Mesenchymal stem cell (in vitro differentiated cells and primary cell): Measurements from ENCODE around the gene RAD51B.
A peak's percentile ranks its signal among the peaks of the same experiment; 100 is the strongest.

Source experiments
- DNase-seq: peaks from one replicate; pipeline ENCODE4 v3.0.0-alpha.2; 2013
- H2AFZ ChIP-seq: one replicate; pipeline ENCODE4 v1.6.1; 2013; ENCODE audit warnings: low read depth, mild to moderate bottlenecking, control low read depth, inconsistent platforms, low read length, moderate library complexity
- H2AK5ac ChIP-seq: 2 replicates; pipeline ENCODE4 v1.6.1; 2013; ENCODE audit warnings: low read length, moderate library complexity, mild to moderate bottlenecking, inconsistent platforms; ENCODE audit not compliant: severe bottlenecking
- H2BK120ac ChIP-seq: one replicate; pipeline ENCODE4 v1.6.1; 2013; ENCODE audit warnings: low read depth, mild to moderate bottlenecking, inconsistent platforms, low read length, moderate library complexity
- H2BK12ac ChIP-seq, 2 experiments: one replicate each; pipeline ENCODE4 v1.6.1; 2013; ENCODE audit warnings: inconsistent platforms in 2 of 2, low read length in 2 of 2, mild to moderate bottlenecking in 2 of 2, moderate library complexity in 2 of 2, control low read depth in 1 of 2
- H2BK15ac ChIP-seq: one replicate; pipeline ENCODE4 v1.6.1; 2013; ENCODE audit warnings: mild to moderate bottlenecking, low read depth, inconsistent platforms; ENCODE audit not compliant: poor library complexity, severe bottlenecking
- H2BK5ac ChIP-seq: 2 replicates; pipeline ENCODE4 v1.6.1; 2013; ENCODE audit warnings: low read depth, mild to moderate bottlenecking, low read length, control low read depth, inconsistent platforms; ENCODE audit not compliant: poor library complexity, severe bottlenecking
- H3K14ac ChIP-seq, 2 experiments: one replicate each; pipeline ENCODE4 v1.6.1; 2013; ENCODE audit warnings: inconsistent platforms in 2 of 2, low read length in 2 of 2, control low read depth in 1 of 2, mild to moderate bottlenecking in 1 of 2, moderate library complexity in 1 of 2
- H3K18ac ChIP-seq, 2 experiments: one replicate each; pipeline ENCODE4 v1.6.1; 2013; ENCODE audit warnings: inconsistent platforms in 2 of 2, low read length in 2 of 2, control low read depth in 1 of 2, low read depth in 1 of 2, mild to moderate bottlenecking in 1 of 2
- H3K23ac ChIP-seq, 2 experiments: one replicate each; pipeline ENCODE4 v1.6.1; 2013; ENCODE audit warnings: inconsistent platforms in 2 of 2, low read length in 2 of 2, mild to moderate bottlenecking in 2 of 2, moderate library complexity in 2 of 2, control low read depth in 1 of 2
- H3K27ac ChIP-seq: 2 replicates; pipeline ENCODE4 v1.5.1; 2013; ENCODE audit warnings: mild to moderate bottlenecking, moderate library complexity, low read length, control low read depth, inconsistent platforms; ENCODE audit not compliant: poor library complexity, severe bottlenecking
- H3K27me3 ChIP-seq, 2 experiments: 2 replicates each; pipeline versions ENCODE4 v1.6.1 to v1.7.0; 2013; ENCODE audit warnings: low read length in 2 of 2, mild to moderate bottlenecking in 2 of 2, moderate library complexity in 2 of 2, control low read depth in 1 of 2, inconsistent platforms in 1 of 2; ENCODE audit not compliant: control insufficient read depth in 1 of 2, insufficient read depth in 1 of 2
- H3K36me3 ChIP-seq, 2 experiments: 2 replicates each; pipeline versions ENCODE4 v1.6.1 to v1.7.0; 2013; ENCODE audit warnings: low read length in 2 of 2, control low read depth in 1 of 2, inconsistent platforms in 1 of 2, low read depth in 1 of 2, mild to moderate bottlenecking in 1 of 2; ENCODE audit not compliant: insufficient read depth in 2 of 2, control insufficient read depth in 1 of 2
- H3K4ac ChIP-seq, 2 experiments: one replicate each; pipeline ENCODE4 v1.6.1; 2013; ENCODE audit warnings: inconsistent platforms in 2 of 2, low read length in 2 of 2, mild to moderate bottlenecking in 2 of 2, moderate library complexity in 2 of 2, control low read depth in 1 of 2, low read depth in 1 of 2
- H3K4me1 ChIP-seq: 2 replicates; pipeline ENCODE4 v1.6.1; 2013; ENCODE audit warnings: low read depth, low read length, control low read depth; ENCODE audit not compliant: control insufficient read depth, insufficient read depth
- H3K4me2 ChIP-seq: 2 replicates; pipeline ENCODE4 v1.6.1; 2013; ENCODE audit warnings: low read length, mild to moderate bottlenecking, inconsistent platforms; ENCODE audit not compliant: poor library complexity, severe bottlenecking
- H3K4me3 ChIP-seq, 2 experiments: 2 replicates each; pipeline versions ENCODE4 v1.5.1 to v1.7.0; 2013; ENCODE audit warnings: low read length in 2 of 2, mild to moderate bottlenecking in 2 of 2, control low read depth in 1 of 2, low read depth in 1 of 2; ENCODE audit not compliant: insufficient read depth in 1 of 2
- H3K79me1 ChIP-seq: replicated peaks from 2 replicates; pipeline ENCODE4 v1.6.1; 2013; ENCODE audit warnings: mild to moderate bottlenecking, control low read depth, low read length, inconsistent platforms; ENCODE audit not compliant: poor library complexity, severe bottlenecking
- H3K9ac ChIP-seq: 2 replicates; pipeline ENCODE4 v1.7.0; 2013; ENCODE audit warnings: mild to moderate bottlenecking, low read length, moderate library complexity
- H3K9me3 ChIP-seq: 2 replicates; pipeline ENCODE4 v1.7.0; 2013; ENCODE audit warnings: mild to moderate bottlenecking, low read length; ENCODE audit not compliant: control insufficient read depth
- H4K8ac ChIP-seq: one replicate; pipeline ENCODE4 v1.6.1; 2013; ENCODE audit warnings: inconsistent platforms, mild to moderate bottlenecking, low read length, moderate library complexity
- H4K91ac ChIP-seq: one replicate; pipeline ENCODE4 v1.6.1; 2013; ENCODE audit warnings: mild to moderate bottlenecking, low read length, inconsistent platforms
- WGBS: methylation state at CpG from one replicate; pipeline ENCODE4 v1.1.7; 2013; ENCODE audit warnings: mixed read lengths; 5-methylcytosine and 5-hydroxymethylcytosine counted together

Gene RAD51B

DNA sequence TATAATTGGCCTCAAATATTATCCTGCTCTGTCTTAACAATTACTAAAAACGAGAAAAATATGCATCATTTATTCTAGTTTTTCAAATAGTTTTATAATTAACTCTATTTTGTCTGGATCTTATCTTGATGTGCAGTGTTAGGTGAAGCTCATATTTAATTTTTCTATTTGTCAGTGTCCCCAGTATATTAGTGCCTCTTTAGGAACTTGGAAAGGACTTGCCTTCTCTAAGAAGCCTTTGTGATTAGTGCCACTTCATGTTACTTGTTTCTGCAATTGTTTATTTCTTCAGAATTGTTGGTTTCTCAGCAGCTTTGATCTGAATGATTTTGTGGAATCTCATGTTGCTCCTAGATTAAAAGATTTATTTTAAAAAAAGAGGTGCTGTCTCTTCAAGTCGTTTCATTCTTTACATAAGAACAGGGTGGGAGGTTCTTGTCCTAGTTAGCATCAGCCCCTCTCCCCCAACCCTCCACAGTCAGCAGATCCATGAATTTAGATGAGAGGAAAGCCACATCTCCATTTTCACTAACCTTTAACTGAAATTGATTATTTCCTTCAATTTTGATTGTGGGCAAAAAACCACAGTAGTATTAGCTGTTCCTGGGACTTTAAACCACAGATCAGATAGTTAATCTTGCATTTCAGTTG is 434.4 kb downstream of the RAD51B start:
- no peak overlapping the region for H3K27ac ChIP-seq
- H4K91ac ChIP-seq, result peak overlapping the region; percentile 61
- no peaks in the 10 kb centered on the region for H3K9me3 ChIP-seq
- H3K23ac ChIP-seq, result no peak overlapping the region
- H3K36me3 ChIP-seq, result no peaks in the 10 kb centered on the region
- H2AK5ac ChIP-seq, result no peak overlapping the region
- H3K4me3 ChIP-seq, result no peak overlapping the region
- H2BK5ac ChIP-seq, result no peak overlapping the region
- no peak overlapping the region for H3K4me2 ChIP-seq
- DNase-seq, result no peak
- no peak overlapping the region for H2AFZ ChIP-seq
- H3K27me3 ChIP-seq, result no peaks in the 10 kb centered on the region
- H3K14ac ChIP-seq, result no peak overlapping the region
- H2BK120ac ChIP-seq, result peak overlapping the region; percentile 49
- H3K79me1 ChIP-seq, result peaks cover 5% of the 10 kb centered on the region
- peaks cover 3% of the 10 kb centered on the region for H3K4me1 ChIP-seq
- H3K4ac ChIP-seq, result no peak overlapping the region
- H3K18ac ChIP-seq, result peak overlapping the region in 1 of 2 experiments; percentile 70
- no peak overlapping the region for H4K8ac ChIP-seq
- H2BK12ac ChIP-seq, result peak overlapping the region in 1 of 2 experiments; percentile 54
- no CpG with 5 or more reads among the region's 2 CpGs for WGBS
- no peak overlapping the region for H3K9ac ChIP-seq
- no peak overlapping the region for H2BK15ac ChIP-seq

DNA sequence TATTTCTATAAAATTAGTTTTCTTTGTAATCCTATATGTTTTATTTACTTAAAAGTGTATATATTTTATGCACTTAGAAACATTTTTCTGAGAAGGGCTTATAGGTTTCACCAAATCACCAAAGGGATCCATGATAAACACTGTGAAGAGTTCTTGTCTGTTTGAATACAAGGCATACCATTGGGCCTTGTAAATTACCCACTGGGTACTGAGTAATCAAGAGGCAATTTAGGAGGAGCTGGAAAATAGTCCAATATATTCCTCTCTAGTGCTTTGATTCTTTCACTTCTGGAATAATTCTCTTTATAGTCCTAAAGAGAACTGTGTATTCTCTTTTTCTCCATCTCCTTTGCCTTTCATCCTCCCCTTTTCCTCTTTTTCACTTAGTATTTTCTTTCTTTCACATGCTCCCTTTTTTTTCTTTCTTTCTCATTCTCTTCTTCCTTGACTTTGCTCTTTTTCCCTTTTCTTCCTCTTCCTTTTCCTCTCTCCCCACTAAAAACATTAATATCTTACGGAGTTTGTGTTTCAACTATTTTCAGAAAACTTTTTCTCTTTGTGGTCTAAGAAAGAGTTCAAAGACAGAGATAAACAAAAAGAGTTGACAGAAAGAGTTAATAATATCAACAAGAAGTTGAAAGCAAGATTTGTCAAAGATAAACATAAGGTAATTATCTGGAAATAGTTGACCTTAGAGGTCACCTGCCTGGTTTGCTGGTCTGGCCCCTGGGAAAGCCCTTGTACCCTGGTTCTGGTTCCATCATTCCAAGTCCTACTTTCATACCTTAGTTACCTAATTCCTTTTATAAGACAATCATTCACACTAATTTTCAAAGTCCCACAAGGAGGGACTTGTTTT is 435.3 kb downstream of the RAD51B start:
- Histone ChIP-seq H3K4me2 (no peak overlapping the region), H2BK12ac (no peak overlapping the region), H4K8ac (no peak overlapping the region), H3K23ac (no peak overlapping the region), H3K9ac (peak overlapping the region; percentile 48), H3K79me1 (peaks cover 1% of the 10 kb centered on the region), H4K91ac (no peak overlapping the region), H3K4me3 (no peak overlapping the region), H3K36me3 (no peaks in the 10 kb centered on the region), H3K4ac (no peak overlapping the region), H2AK5ac (peak overlapping the region; percentile 90), H2BK120ac (no peak overlapping the region), H3K14ac (no peak overlapping the region), H3K4me1 (peaks cover 3% of the 10 kb centered on the region), H3K27me3 (no peaks in the 10 kb centered on the region), H3K9me3 (no peaks in the 10 kb centered on the region), H2BK15ac (peak overlapping the region; percentile 48), H2AFZ (no peak overlapping the region), H3K18ac (no peak overlapping the region), H2BK5ac (no peak overlapping the region), H3K27ac (no peak overlapping the region)
- DNase-seq, result no peak
- no CpG with 5 or more reads among the region's 1 CpG for WGBS

DNA sequence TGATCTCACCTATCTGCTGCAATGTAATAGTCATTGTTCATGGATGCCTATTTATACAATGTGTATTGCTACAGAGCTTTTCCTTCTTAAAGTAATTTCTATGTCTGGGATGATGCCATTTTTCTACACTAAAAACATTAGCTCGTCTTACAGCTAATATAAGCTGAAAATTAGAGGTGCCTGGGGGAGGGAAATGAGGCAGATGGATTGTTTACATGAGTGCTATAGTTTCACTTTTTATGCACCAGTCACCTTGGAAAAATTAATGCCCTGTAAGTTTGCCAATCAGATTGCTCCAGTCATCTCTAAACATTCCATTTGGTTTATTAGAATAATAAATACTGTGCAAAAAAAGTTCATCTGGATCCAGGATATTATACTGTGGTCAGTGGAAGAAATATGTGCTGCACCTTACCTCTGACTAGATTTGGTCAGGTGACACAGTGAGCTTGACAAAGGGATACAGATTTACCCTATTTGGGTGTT is 436.2 kb downstream of the RAD51B start:
- H2BK15ac ChIP-seq, result no peak overlapping the region
- no peak overlapping the region for H4K91ac ChIP-seq
- H3K4ac ChIP-seq, result no peak overlapping the region
- no CpG with 5 or more reads among the region's 1 CpG for WGBS
- no peak overlapping the region for H2BK12ac ChIP-seq
- no peak overlapping the region for H4K8ac ChIP-seq
- H3K23ac ChIP-seq, result no peak overlapping the region
- no peak overlapping the region for H3K9ac ChIP-seq
- no peaks in the 10 kb centered on the region for H3K9me3 ChIP-seq
- no peak overlapping the region for H2BK5ac ChIP-seq
- peaks cover under 1% of the 10 kb centered on the region for H3K4me1 ChIP-seq
- no peak overlapping the region for H3K4me3 ChIP-seq
- H3K36me3 ChIP-seq, result no peaks in the 10 kb centered on the region
- H3K27ac ChIP-seq, result no peak overlapping the region
- no peak overlapping the region for H2BK120ac ChIP-seq
- peak; percentile 21 for DNase-seq
- H2AFZ ChIP-seq, result no peak overlapping the region
- no peaks in the 10 kb centered on the region for H3K79me1 ChIP-seq
- H3K27me3 ChIP-seq, result no peaks in the 10 kb centered on the region
- H3K18ac ChIP-seq, result no peak overlapping the region
- no peak overlapping the region for H3K4me2 ChIP-seq
- no peak overlapping the region for H3K14ac ChIP-seq
- H2AK5ac ChIP-seq, result no peak overlapping the region

DNA sequence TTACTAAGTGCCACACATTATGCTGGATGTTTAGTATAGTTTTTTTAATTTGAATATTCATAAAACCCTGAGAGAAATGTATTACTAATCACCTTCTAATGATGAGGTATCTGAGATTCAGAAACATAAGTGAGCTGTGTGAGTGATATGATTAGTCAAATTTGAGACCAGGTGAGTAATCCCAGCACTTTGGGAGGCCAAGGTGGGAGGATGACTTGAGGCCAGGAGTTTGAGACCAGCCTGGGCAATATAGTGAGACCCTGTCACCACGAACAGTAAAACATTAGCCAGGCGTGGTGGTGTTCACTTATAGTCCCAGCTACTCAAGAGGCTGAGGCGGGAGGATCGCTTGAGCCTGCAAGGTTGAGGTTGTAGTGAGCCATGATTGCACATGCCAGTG is 438.4 kb downstream of the RAD51B start:
- Histone ChIP-seq H4K8ac (no peak overlapping the region), H3K9ac (no peak overlapping the region), H3K36me3 (no peaks in the 10 kb centered on the region), H3K27me3 (no peaks in the 10 kb centered on the region), H2AFZ (no peak overlapping the region), H3K9me3 (no peaks in the 10 kb centered on the region), H3K4me3 (no peak overlapping the region), H2AK5ac (no peak overlapping the region), H3K18ac (peak overlapping the region in 1 of 2 experiments; percentile 77), H3K14ac (no peak overlapping the region), H3K79me1 (no peaks in the 10 kb centered on the region), H2BK15ac (no peak overlapping the region), H2BK120ac (no peak overlapping the region), H3K4ac (peak overlapping the region in 1 of 2 experiments; percentile 21), H2BK5ac (no peak overlapping the region), H3K23ac (no peak overlapping the region), H4K91ac (no peak overlapping the region), H3K27ac (no peak overlapping the region), H2BK12ac (peak overlapping the region in 1 of 2 experiments; percentile 56), H3K4me1 (no peaks in the 10 kb centered on the region), H3K4me2 (no peak overlapping the region)
- DNase-seq, result no peak
- WGBS, result 100% methylated on average over 4 of the region's 4 CpGs
